ENCODE measurements around the gene AQP11. TPM values are rescaled to one million over a fixed set of nuclear protein-coding genes. Genes with fewer than 3 reads are reported as not detected.

AQP11 gene
- total RNA-seq, 1 experiment from 2014 or later: 0.18 TPM

- Histone ChIP-seq H3K27ac (no peak overlapping the region), H3K4me3 (no peak overlapping the region)
Measured at GRCh38 chr11:77658213-77659013, 68.7 kb downstream of the AQP11 start.

More at GRCh38 chr11:77658213-77659013, 68.7 kb downstream of the AQP11 start:
- Histone ChIP-seq H3K36me3 (no peaks in the 10 kb centered on the region), H3K27me3 (replicated peaks) (no peaks in the 10 kb centered on the region), H3K4me1 (replicated peaks) (0 out of 2 replicates have a peak, but pooled peaks cover 3% of the 10 kb centered on the region), H3K9me3 (replicated peaks) (no peaks in the 10 kb centered on the region)
- DNase-seq (ENCODE audit: low read depth in 1 of 2, low spot score in 2 of 2): no peak

Other genes starting within 250 kb of the AQP11 start
- gene PAK1, start 115.9 kb upstream of the AQP11 start, total RNA-seq (2014; rRNA removed; shearing (Covaris generic)): 14.4 and 15.9 TPM in 2 replicates
- 71.7 and 81.5 TPM in 2 replicates for gene CLNS1A, start 47.8 kb downstream of the AQP11 start, total RNA-seq (2014; rRNA removed; shearing (Covaris generic))
- gene RSF1, start 230.8 kb downstream of the AQP11 start, total RNA-seq (2014; rRNA removed; shearing (Covaris generic)): 9.5 and 10.6 TPM in 2 replicates
- 34.5 and 52.8 TPM in 2 replicates for gene AAMDC, start 231.2 kb downstream of the AQP11 start, total RNA-seq (2014; rRNA removed; shearing (Covaris generic))